ENCODE data around the gene KCNJ9. TPM values are rescaled to one million over a fixed set of nuclear protein-coding genes. Genes with fewer than 3 reads are reported as not detected.

The KCNJ9 gene
- total and polyA plus RNA-seq, 10 of the 15 experiments (the other 5 are each of a cell fraction or from before 2014, with no cell fraction given): 0.12 TPM; not detected in 9

GRCh38 chr1:160074865-160075264 is 6.5 kb upstream of the KCNJ9 start:
- Histone ChIP-seq H3K36me3 (ENCODE audit: control insufficient read depth in 2 of 2, insufficient read depth in 2 of 2, low read length in 1 of 2) (no peaks in the 10 kb centered on the region), H3K9ac (ENCODE audit: control insufficient read depth, insufficient read depth, low read length) (no peak overlapping the region), H2AFZ (ENCODE audit: control insufficient read depth, low read depth, low read length) (no peak overlapping the region), H3K9me3 (replicated peaks; ENCODE audit: control insufficient read depth, insufficient read depth, low read length) (no peaks in the 10 kb centered on the region), H3K4me1 (ENCODE audit: control insufficient read depth, insufficient read depth, low read length) (peaks cover 18% of the 10 kb centered on the region), H3K27ac (ENCODE audit: control insufficient read depth, insufficient read depth) (no peak overlapping the region), H3K79me2 (ENCODE audit: control insufficient read depth, insufficient read depth, low read length) (no peaks in the 10 kb centered on the region), H3K4me2 (ENCODE audit: control insufficient read depth, insufficient read depth) (no peak overlapping the region), H4K20me1 (ENCODE audit: control insufficient read depth, insufficient read depth) (no peaks in the 10 kb centered on the region), H3K27me3 (replicated peaks in 1 of 2; ENCODE audit: control insufficient read depth in 2 of 2, insufficient read depth in 2 of 2, low read length in 1 of 2) (peaks cover under 1 to 2% of the 10 kb centered on the region in 2 experiments; a peak in 3 of 4 replicates), H3K4me3 (no peak overlapping the region)
- ChIA-PET POLR2A (no interaction called here), CTCF (interaction anchor here (30.2 to 49.8 kb wide), 2 partner anchors 10 to 16 kb away, joined by 1035 read pairs; partner anchors contain the start of genes IGSF8, KCNJ10 and KCNJ9), RAD21 (ENCODE audit: unreplicated experiment) (interaction anchor here (1.2 to 1.7 kb wide), 2 partner anchors 28 to 150 kb away, joined by 3 to 6 read pairs; partner anchors contain the start of gene TAGLN2), SMC1A (ENCODE audit: uncharacterized antibody, unreplicated experiment) (interaction anchor here (1.0 to 8.9 kb wide), 5 partner anchors 8 to 67 kb away, joined by 3 to 89 read pairs (median 5); no protein-coding TSS in a partner anchor)
- FAIRE-seq (no peak), DNase-seq (ENCODE audit: low read depth, low spot score) (no peak), ATAC-seq (no peak)
- intact Hi-C loops (cut with micrococcal nuclease; ENCODE audit: unreplicated experiment): no loop called here
- WGBS (ENCODE audit: insufficient coverage, insufficient replicate concordance, low lambda C conversion rate, missing lambda C conversion rate): 16% methylated on average over 4 of the region's 4 CpGs
- in situ Hi-C loops (cut with MboI): no loop called here
- TF ChIP-seq RFX5 (IDR thresholded peaks at IDR 0.05; ENCODE audit: low read depth, low read length) (no peak), RB1 (IDR thresholded peaks at IDR 0.05; ENCODE audit: borderline replicate concordance) (no peak), NFYA (IDR thresholded peaks at IDR 0.05; ENCODE audit: borderline replicate concordance, low read depth, low read length) (no peak)
- no TSS peak for BruUV-seq (replicated peaks)

- Histone ChIP-seq H3K27me3 (replicated peaks in 1 of 2; ENCODE audit: control insufficient read depth in 2 of 2, insufficient read depth in 2 of 2, low read length in 1 of 2) (no peaks in the 10 kb centered on the region; a peak in 1 of 4 replicates), H3K9ac (ENCODE audit: control insufficient read depth, insufficient read depth, low read length) (no peak overlapping the region), H2AFZ (ENCODE audit: control insufficient read depth, low read depth, low read length) (no peak overlapping the region), H3K9me3 (replicated peaks; ENCODE audit: control insufficient read depth, insufficient read depth, low read length) (no peaks in the 10 kb centered on the region), H3K36me3 (ENCODE audit: control insufficient read depth in 2 of 2, insufficient read depth in 2 of 2, low read length in 1 of 2) (no peaks in the 10 kb centered on the region), H3K4me3 (no peak overlapping the region), H4K20me1 (ENCODE audit: control insufficient read depth, insufficient read depth) (no peaks in the 10 kb centered on the region), H3K4me2 (ENCODE audit: control insufficient read depth, insufficient read depth) (no peak overlapping the region), H3K4me1 (ENCODE audit: control insufficient read depth, insufficient read depth, low read length) (peaks cover 13% of the 10 kb centered on the region), H3K79me2 (ENCODE audit: control insufficient read depth, insufficient read depth, low read length) (no peaks in the 10 kb centered on the region), H3K27ac (ENCODE audit: control insufficient read depth, insufficient read depth) (no peak overlapping the region)
- ChIA-PET RAD21 (ENCODE audit: unreplicated experiment) (interaction anchor here (1.7 kb wide), 1 partner anchor 29 kb away, joined by 6 read pairs; no protein-coding TSS in a partner anchor), SMC1A (ENCODE audit: uncharacterized antibody, unreplicated experiment) (interaction anchor here (1.1 to 8.9 kb wide), 4 partner anchors 9 to 68 kb away, joined by 3 to 89 read pairs (median 6); no protein-coding TSS in a partner anchor), POLR2A (no interaction called here), CTCF (interaction anchor here (0.8 to 49.8 kb wide), 4 partner anchors 9 to 176 kb away, joined by 3 to 1035 read pairs (median 520); partner anchors contain the start of genes IGSF8, KCNJ10 and KCNJ9)
- 15% methylated on average over 2 of the region's 2 CpGs for WGBS (ENCODE audit: insufficient coverage, insufficient replicate concordance, low lambda C conversion rate, missing lambda C conversion rate)
- intact Hi-C loops (cut with micrococcal nuclease; ENCODE audit: unreplicated experiment): no loop called here
- no peak for FAIRE-seq
- no peak for DNase-seq (ENCODE audit: low read depth, low spot score)
- no peak for TF ChIP-seq USF1 (IDR thresholded peaks at IDR 0.05; ENCODE audit: borderline replicate concordance, extremely low read length, insufficient read depth, low read depth, low read length)
- in situ Hi-C loops (cut with MboI): no loop called here
- no TSS peak for BruUV-seq (replicated peaks)
- no peak for ATAC-seq
Measured at GRCh38 chr1:160075836-160076235, 5.5 kb upstream of the KCNJ9 start.
